GM12872 (cell line): ENCODE measurements around the gene BABAM2.

Experiments
- TF ChIP-seq, protein P1 (sequence below): IDR thresholded peaks from 3 replicates; pipeline ENCODE4 v1.5.1; 2011; ENCODE audit warnings: low read depth, mild to moderate bottlenecking, low read length, moderate library complexity; ENCODE audit not compliant: insufficient read depth

The BABAM2 gene

DNA sequence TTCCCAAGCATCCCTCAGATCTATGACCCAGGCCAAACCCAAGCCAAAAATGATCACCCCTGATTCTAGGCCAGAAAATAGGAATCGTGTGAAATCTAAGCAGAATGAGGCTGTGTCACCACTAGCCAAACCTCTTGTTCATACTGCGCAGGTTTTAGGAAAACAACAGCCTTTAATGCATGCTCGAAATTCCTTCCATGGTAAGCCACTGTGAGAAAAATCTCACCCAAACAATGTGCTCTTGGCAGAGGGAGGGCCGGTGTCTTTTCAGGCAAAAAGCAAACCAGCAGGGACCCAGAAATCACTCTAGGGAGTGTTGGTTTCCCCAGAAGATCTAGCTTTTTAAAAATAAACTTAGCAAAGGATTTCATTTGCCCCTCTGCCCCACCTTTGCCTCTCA is 430.9 kb downstream of the BABAM2 start:
- TF ChIP-seq, protein P1, sequence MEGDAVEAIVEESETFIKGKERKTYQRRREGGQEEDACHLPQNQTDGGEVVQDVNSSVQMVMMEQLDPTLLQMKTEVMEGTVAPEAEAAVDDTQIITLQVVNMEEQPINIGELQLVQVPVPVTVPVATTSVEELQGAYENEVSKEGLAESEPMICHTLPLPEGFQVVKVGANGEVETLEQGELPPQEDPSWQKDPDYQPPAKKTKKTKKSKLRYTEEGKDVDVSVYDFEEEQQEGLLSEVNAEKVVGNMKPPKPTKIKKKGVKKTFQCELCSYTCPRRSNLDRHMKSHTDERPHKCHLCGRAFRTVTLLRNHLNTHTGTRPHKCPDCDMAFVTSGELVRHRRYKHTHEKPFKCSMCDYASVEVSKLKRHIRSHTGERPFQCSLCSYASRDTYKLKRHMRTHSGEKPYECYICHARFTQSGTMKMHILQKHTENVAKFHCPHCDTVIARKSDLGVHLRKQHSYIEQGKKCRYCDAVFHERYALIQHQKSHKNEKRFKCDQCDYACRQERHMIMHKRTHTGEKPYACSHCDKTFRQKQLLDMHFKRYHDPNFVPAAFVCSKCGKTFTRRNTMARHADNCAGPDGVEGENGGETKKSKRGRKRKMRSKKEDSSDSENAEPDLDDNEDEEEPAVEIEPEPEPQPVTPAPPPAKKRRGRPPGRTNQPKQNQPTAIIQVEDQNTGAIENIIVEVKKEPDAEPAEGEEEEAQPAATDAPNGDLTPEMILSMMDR = no peak

DNA sequence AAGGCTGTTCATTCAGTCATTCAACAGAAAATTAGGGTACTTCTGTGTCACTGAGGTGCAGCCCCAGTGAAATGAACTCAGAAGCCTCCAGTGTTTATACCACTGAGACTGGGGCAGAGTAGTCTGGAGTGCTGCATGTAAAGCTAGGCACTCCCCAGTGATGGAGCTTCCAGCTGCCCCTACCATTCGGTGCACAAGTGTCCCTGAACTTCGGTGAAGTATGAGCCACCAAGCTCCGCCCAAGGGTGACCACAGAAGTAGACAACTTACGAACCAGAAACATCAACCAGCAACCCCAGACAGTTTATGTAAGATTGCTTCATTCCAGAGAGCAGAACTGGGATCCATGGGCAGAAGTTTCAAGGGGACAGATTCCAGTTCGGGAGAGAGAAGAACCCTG is 431.5 kb downstream of the BABAM2 start:
- TF ChIP-seq, protein P1 = no peak

DNA sequence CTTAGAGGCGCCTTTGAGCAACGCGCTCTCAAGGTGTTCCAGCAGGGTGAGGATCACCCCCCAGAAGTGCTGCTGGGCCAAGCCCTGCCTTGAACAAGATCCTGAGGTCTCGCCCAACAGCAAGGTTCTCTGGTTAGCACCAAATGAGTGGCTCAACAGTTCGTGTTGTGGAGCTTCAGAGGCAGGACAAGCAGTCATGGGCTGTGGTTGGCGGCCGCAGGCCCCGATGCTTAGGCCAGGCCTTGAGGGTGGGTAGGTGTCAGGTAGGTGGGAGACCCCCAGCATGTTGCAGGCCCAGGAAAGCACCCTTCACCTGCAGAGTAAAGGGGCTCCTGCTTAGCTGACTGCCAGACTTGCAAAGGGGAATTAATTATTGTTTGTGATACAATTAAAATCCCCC is 431.9 kb downstream of the BABAM2 start:
- TF ChIP-seq, protein P1 = no peak

DNA sequence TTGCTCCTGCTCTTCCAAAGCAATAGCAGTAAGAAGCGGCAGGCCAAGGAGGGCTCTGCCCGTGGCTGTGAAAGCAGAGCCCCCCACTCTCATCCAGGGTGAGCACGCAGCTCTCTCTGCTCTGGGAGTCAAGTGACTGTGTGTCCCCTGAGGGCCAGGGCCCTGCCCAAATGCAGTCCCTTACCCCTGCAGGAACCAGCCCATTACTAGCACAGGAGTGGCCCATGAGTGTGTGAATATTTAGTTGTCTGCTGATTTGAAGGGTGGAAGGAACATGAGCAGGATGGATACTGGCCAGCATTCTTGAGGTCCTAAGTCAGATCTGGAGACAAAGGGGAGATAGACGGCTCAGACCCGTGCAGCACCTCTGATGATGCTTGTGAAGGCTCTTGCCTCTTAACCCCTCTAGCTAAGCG is 432.5 kb downstream of the BABAM2 start:
- TF ChIP-seq, protein P1 = no peak

DNA sequence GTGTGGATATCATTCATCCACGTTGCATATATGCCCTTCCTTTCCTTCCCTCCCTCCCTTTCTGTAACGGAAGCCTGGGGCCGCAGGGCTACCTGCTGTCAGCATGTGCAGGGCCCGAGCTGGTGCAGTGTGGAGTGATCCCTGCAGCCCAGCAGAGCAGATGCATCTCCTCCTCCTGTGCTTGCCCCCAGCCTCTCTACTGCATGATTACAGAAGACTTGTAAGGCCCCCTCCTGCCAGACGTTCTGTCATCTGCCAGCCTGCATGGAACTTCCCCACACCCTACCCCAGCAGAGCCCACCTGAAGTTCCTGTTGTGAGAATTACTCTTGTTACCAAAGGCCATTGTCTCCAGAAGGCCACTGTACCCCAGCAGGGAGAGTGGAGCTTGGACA is 434.6 kb downstream of the BABAM2 start:
- TF ChIP-seq, protein P1 = no peak

DNA sequence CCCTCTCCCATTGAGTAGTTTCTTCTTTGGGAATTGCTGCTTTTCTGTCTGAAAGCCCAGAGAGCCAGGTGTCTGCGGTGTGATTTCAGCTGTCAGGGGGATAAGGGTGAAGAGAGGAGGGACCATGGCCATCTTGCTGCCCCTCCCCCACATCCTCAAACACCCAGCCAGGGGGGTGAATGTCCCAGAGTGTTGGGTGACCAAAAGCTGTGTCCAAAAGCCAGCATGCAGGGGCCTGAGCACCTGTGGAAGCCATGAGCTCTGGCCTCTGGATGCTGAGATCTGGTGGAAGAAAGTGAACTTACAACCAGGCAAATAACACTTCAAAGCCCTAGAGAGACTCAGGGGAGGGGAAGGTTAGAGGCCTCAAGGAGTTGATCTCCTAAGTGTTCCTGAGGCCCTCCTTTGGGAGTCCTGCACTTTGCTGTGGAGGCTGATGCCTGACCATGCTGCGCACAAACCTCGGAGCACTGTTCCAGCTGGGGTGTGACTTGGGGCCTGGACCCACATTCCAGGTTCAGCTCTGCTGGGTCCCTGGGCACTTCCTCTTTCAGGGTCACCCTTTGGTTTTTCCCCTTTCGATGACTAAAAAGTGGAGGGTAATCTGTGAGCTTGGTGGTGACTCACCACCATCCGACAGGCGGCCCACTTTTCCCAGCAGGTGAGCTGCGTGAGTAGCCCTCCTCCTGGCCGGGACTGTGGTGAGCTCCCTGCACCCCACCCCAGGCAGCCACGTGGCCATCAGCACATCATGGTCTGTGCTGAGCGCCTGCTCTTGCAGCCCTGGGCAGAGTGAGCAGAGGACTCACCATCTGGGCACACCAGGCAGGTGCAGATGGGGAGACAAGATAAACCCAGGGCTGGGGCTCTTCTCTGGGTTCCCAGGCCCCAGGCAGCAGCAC is 435.3 kb downstream of the BABAM2 start:
- TF ChIP-seq, protein P1 = no peak

DNA sequence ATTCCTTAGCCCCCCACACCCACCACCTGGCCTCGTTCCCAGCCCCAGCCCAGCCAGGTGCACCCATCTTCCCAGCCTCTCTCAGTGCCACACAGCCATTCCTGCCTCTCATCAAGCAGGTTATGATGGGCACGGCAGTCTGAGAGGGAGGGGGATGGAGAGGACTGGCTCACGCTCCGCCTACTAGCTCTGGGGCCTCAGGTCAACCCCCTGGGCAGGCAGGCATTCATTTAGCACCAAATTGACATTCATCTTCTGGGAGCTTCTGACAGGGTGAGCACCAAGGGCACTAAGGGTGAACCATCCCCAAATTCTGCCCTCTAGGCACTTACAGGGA is 435.9 kb downstream of the BABAM2 start:
- TF ChIP-seq, protein P1 = no peak
